ENCODE data around the gene IQCF5. TPM values are rescaled to one million over a fixed set of nuclear protein-coding genes. Genes with fewer than 3 reads are reported as not detected.

The IQCF5 gene
- total RNA-seq, 1 experiment from 2014 or later: not detected

DNA sequence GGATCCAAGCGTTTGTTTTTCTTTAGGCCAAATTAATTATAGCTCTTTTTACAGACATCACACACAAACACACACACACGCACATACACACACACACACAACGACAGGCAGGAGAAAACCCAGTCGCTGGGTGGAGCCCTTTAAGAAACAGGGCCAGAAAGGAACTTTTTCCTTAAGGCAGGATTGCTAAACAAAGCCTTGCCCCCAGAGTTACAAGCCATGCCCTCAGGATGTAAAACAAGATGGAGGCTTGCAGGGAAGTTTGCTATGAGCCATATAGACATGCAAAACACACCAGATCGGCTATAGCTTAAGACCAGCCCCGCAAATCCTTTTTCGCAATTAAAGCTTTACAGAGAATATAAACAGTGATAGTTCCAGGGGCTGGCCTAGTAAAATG is 30.3 kb downstream of the IQCF5 start:
- no peak overlapping the region for H2AFZ ChIP-seq
- no TSS peak for BruUV-seq (replicated peaks)
- intact Hi-C loops (cut with micrococcal nuclease; ENCODE audit: unreplicated experiment): no loop called here
- no peak overlapping the region for H3K4me2 ChIP-seq
- no peak overlapping the region for H3K4me3 ChIP-seq
- H4K20me1 ChIP-seq (ENCODE audit: insufficient read depth): no peaks in the 10 kb centered on the region
- no peaks in the 10 kb centered on the region; the same call in 1 of the 2 replicates for H3K9me3 ChIP-seq (ENCODE audit: insufficient read depth, low read depth)
- H3F3A ChIP-seq (ENCODE audit: insufficient read depth, low read depth): no peaks in the 10 kb centered on the region
- H3K36me3 ChIP-seq (ENCODE audit: low read depth): no peaks in the 10 kb centered on the region
- ChIA-PET CTCF (no interaction called here), POLR2A (ENCODE audit: unreplicated experiment) (no interaction called here)
- H3K9me2 ChIP-seq (ENCODE audit: insufficient read depth): no peaks in the 10 kb centered on the region
- H3K27ac ChIP-seq: no peak overlapping the region
- TF ChIP-seq CTCF (conservative IDR thresholded peaks at IDR 0.05) (no peak), EZH2 (IDR thresholded peaks at IDR 0.05; ENCODE audit: low read depth) (no peak)
- peaks cover 22% of the 10 kb centered on the region; the same call in 1 of the 2 replicates for H3K27me3 ChIP-seq (ENCODE audit: insufficient read depth, low read depth)
- no peaks in the 10 kb centered on the region for H3K4me1 ChIP-seq (replicated peaks; ENCODE audit: insufficient read depth)
- DNase-seq: no peak
- H3K79me2 ChIP-seq (ENCODE audit: low read depth): no peaks in the 10 kb centered on the region

DNA sequence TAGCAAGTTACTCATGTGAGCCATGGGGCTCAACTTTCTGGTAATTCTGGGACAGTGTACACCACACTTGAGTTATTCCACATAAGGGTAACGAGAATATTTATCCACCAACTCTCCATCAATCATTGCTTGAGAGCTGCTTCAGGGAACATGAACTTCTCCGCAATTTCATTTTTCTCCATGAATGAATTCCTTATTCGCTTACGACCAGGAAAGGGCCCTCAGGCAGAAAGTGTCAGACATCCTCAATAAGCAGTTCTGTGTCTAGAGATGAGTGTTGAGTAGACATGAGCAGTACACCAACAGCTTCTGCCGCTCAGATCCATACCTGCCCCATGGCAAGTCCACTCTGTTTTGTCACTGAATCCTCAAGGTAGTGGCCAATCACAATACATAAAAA is 38.8 kb downstream of the IQCF5 start:
- ChIA-PET POLR2A (ENCODE audit: unreplicated experiment) (no interaction called here), CTCF (no interaction called here)
- Histone ChIP-seq H3K27ac (no peak overlapping the region), H2AFZ (no peak overlapping the region), H3K36me3 (ENCODE audit: low read depth) (no peaks in the 10 kb centered on the region), H3K9me3 (ENCODE audit: insufficient read depth, low read depth) (no peaks in the 10 kb centered on the region; the same call in 1 of the 2 replicates), H3K4me3 (no peak overlapping the region), H3K9me2 (ENCODE audit: insufficient read depth) (no peaks in the 10 kb centered on the region), H3K27me3 (ENCODE audit: insufficient read depth, low read depth) (peaks cover 31% of the 10 kb centered on the region), H3K79me2 (ENCODE audit: low read depth) (no peaks in the 10 kb centered on the region), H4K20me1 (ENCODE audit: insufficient read depth) (no peaks in the 10 kb centered on the region), H3K4me1 (replicated peaks; ENCODE audit: insufficient read depth) (no peaks in the 10 kb centered on the region), H3K4me2 (no peak overlapping the region), H3F3A (ENCODE audit: insufficient read depth, low read depth) (no peaks in the 10 kb centered on the region)
- no peak for DNase-seq
- BruUV-seq (replicated peaks): no TSS peak
- intact Hi-C loops (cut with micrococcal nuclease; ENCODE audit: unreplicated experiment): no loop called here
- TF ChIP-seq CTCF (conservative IDR thresholded peaks at IDR 0.05): no peak
- no peak for TF ChIP-seq EZH2 (IDR thresholded peaks at IDR 0.05; ENCODE audit: low read depth)

- no peaks in the 10 kb centered on the region for H3K79me2 ChIP-seq (ENCODE audit: low read depth)
- no peak overlapping the region for H2AFZ ChIP-seq
- no peaks in the 10 kb centered on the region for H3K9me2 ChIP-seq (ENCODE audit: insufficient read depth)
- POLR2A ChIA-PET (ENCODE audit: unreplicated experiment): no interaction called here
- no peak overlapping the region for H3K4me3 ChIP-seq
- H3K9me3 ChIP-seq (ENCODE audit: insufficient read depth, low read depth): no peaks in the 10 kb centered on the region; the same call in 1 of the 2 replicates
- DNase-seq: no peak
- no peak overlapping the region for H3K27ac ChIP-seq
- no peaks in the 10 kb centered on the region for H3K36me3 ChIP-seq (ENCODE audit: low read depth)
- H3K27me3 ChIP-seq (ENCODE audit: insufficient read depth, low read depth): 0 out of 2 replicates have a peak, but pooled peaks cover under 1% of the 10 kb centered on the region
- BruUV-seq (replicated peaks): no TSS peak
- intact Hi-C loops (cut with micrococcal nuclease; ENCODE audit: unreplicated experiment): no loop called here
- no peak overlapping the region for H3K4me2 ChIP-seq
- TF ChIP-seq CTCF (conservative IDR thresholded peaks at IDR 0.05): no peak
- TF ChIP-seq EZH2 (IDR thresholded peaks at IDR 0.05; ENCODE audit: low read depth): no peak
- H3K4me1 ChIP-seq (replicated peaks; ENCODE audit: insufficient read depth): no peaks in the 10 kb centered on the region
- no peaks in the 10 kb centered on the region for H3F3A ChIP-seq (ENCODE audit: insufficient read depth, low read depth)
- H4K20me1 ChIP-seq (ENCODE audit: insufficient read depth): no peaks in the 10 kb centered on the region
- CTCF ChIA-PET: no interaction called here
Observed at GRCh38 chr3:51830836-51831385, 44.5 kb downstream of the IQCF5 start.
